Uterus (tissue), 2 donors: ENCODE measurements around the gene SDHAF2.

ENCODE experiments used
- CTCF ChIP-seq, 4 experiments: fragments of 200-600 bp in 2 of 4; fragments of 450-650 bp in 2 of 4; sonication (generic) in 2 of 4; IDR thresholded peaks; one replicate each; pipeline ENCODE4 v1.5.1; 2016 to 2019; ENCODE audit warnings: antibody characterized with exemption in 4 of 4, mild to moderate bottlenecking in 2 of 4, moderate library complexity in 1 of 4
- POLR2A ChIP-seq, 2 donors: fragments of 450-650 bp; IDR thresholded peaks; one replicate each; pipeline ENCODE4 v1.6.1; 2016; ENCODE audit warnings: antibody characterized with exemption in 2 of 2, mild to moderate bottlenecking in 1 of 2, moderate library complexity in 1 of 2

GRCh38 chr11:61446211-61446651 is 16.3 kb downstream of the SDHAF2 start:
- peak; percentile 75 to 82 (median 80) for TF ChIP-seq CTCF (IDR thresholded peaks at IDR 0.05)
- TF ChIP-seq POLR2A (IDR thresholded peaks at IDR 0.05): no peak
